Neuron (in vitro differentiated cells): Measurements from ENCODE around the gene EIF4B.

ENCODE experiments used
- H2AFZ ChIP-seq: one replicate; pipeline ENCODE4 v1.6.1; 2013; ENCODE audit warnings: low read depth, mild to moderate bottlenecking, inconsistent platforms, low read length, moderate library complexity
- H3K27me3 ChIP-seq: one replicate; pipeline ENCODE4 v1.6.1; 2013; ENCODE audit warnings: low read length; ENCODE audit not compliant: insufficient read depth
- H3K36me3 ChIP-seq: one replicate; pipeline ENCODE4 v1.6.1; 2013; ENCODE audit warnings: low read length; ENCODE audit not compliant: insufficient read depth
- H3K4me1 ChIP-seq: one replicate; pipeline ENCODE4 v1.6.1; 2013; ENCODE audit warnings: low read length; ENCODE audit not compliant: insufficient read depth
- H3K4me3 ChIP-seq: 2 replicates; pipeline ENCODE4 v1.5.1; 2013; ENCODE audit warnings: mild to moderate bottlenecking, low read length, moderate library complexity
- H3K9me3 ChIP-seq: one replicate; pipeline ENCODE4 v1.6.1; 2013; ENCODE audit warnings: low read length

The EIF4B gene

DNA sequence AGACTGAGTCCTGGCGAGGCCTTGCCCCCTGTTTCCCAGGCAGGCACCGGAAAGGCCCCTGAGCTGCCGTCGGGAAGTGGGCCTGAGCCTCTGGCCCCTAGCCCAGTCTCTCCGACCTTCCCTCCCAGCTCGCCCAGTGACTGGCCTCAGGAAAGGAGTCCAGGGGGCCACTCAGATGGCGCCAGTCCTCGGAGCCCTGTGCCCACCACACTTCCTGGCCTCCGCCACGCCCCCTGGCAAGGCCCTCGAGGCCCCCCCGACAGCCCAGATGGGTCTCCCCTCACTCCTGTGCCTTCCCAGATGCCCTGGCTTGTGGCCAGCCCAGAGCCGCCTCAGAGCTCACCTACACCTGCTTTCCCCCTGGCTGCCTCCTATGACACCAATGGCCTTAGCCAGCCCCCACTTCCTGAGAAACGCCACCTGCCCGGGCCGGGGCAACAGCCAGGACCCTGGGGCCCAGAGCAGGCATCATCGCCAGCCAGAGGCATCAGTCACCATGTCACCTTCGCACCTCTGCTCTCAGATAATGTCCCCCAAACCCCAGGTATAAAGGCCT is 54.5 kb downstream of the EIF4B start:
- Histone ChIP-seq H3K4me3 (no peak overlapping the region), H3K4me1 (no peaks in the 10 kb centered on the region), H2AFZ (no peak overlapping the region), H3K27me3 (no peaks in the 10 kb centered on the region), H3K36me3 (peaks cover 8% of the 10 kb centered on the region), H3K9me3 (no peaks in the 10 kb centered on the region)

DNA sequence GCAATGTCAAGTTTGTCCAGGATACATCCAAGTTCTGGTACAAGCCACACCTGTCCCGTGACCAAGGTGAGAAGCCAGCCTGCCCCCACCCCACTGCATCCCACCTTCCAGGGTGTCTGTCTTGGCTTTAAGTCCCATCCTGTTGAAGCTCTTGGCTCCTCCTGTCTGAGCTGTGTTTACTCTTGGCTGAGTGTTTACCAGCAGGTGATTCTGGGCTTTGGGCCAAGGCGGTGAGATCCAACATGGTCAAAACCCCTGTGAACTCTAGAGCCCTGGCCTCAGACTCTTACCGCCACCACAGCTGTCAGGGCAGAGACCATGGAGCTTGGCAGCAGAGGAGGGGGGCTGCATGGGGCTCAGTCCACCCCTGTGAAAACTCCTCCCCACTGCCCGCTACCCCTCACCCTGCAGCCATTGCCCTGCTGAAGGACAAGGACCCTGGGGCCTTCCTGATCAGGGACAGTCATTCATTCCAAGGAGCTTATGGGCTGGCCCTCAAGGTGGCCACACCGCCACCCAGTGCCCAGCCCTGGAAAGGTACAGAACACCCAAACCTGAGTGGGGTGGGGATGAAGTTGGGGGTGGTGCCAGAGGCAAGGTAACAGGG is 55.3 kb downstream of the EIF4B start:
- Histone ChIP-seq H2AFZ (no peak overlapping the region), H3K9me3 (no peaks in the 10 kb centered on the region), H3K27me3 (no peaks in the 10 kb centered on the region), H3K4me3 (no peak overlapping the region), H3K36me3 (peaks cover 8% of the 10 kb centered on the region), H3K4me1 (no peaks in the 10 kb centered on the region)

DNA sequence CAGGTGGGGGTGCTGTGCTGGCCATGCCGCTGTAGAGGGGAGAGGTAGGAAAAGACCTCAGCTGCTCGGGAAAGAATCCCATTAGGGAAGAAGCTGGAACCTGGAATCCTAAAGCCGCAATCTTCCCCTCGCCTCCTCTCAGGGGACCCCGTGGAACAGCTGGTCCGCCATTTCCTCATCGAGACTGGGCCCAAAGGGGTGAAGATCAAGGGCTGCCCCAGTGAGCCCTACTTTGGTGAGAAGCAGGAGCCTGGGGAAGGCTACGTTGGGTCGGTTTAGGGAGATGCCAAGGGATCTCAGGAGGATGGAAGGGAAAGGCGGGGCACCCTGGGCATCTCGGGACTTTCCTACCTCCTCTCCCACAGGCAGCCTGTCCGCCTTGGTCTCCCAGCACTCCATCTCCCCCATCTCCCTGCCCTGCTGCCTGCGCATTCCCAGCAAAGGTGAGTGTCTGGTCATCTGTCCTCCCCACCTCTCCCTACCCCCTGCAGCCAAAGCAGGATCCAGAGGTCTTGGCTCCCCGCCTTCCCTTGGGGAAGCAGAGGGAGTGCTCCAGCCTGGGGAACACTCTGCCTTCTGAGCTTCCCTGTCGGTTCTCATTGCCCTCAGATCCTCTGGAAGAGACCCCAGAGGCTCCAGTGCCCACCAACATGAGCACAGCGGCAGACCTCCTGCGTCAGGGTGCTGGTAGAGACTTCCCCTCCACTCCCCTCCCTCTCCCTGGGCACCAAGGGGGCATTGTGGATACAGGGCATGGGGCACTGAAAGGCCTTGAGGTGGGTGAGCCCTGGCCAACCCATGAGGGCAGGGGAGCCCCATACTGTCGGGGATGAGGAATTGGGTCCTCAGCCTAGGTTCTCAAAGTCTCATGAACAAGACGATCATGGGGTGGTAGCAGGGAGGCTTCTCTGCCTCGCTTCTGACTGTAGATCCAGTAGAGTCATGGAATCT is 56.0 kb downstream of the EIF4B start:
- Histone ChIP-seq H3K27me3 (no peaks in the 10 kb centered on the region), H3K4me1 (no peaks in the 10 kb centered on the region), H3K36me3 (peaks cover 8% of the 10 kb centered on the region), H3K4me3 (no peak overlapping the region), H3K9me3 (no peaks in the 10 kb centered on the region), H2AFZ (no peak overlapping the region)

GRCh38 chr12:53062977-53063707 is 56.9 kb downstream of the EIF4B start:
- Histone ChIP-seq H3K4me1 (no peaks in the 10 kb centered on the region), H3K36me3 (peaks cover 8% of the 10 kb centered on the region), H3K4me3 (no peak overlapping the region), H3K9me3 (no peaks in the 10 kb centered on the region), H2AFZ (no peak overlapping the region), H3K27me3 (no peaks in the 10 kb centered on the region)

DNA sequence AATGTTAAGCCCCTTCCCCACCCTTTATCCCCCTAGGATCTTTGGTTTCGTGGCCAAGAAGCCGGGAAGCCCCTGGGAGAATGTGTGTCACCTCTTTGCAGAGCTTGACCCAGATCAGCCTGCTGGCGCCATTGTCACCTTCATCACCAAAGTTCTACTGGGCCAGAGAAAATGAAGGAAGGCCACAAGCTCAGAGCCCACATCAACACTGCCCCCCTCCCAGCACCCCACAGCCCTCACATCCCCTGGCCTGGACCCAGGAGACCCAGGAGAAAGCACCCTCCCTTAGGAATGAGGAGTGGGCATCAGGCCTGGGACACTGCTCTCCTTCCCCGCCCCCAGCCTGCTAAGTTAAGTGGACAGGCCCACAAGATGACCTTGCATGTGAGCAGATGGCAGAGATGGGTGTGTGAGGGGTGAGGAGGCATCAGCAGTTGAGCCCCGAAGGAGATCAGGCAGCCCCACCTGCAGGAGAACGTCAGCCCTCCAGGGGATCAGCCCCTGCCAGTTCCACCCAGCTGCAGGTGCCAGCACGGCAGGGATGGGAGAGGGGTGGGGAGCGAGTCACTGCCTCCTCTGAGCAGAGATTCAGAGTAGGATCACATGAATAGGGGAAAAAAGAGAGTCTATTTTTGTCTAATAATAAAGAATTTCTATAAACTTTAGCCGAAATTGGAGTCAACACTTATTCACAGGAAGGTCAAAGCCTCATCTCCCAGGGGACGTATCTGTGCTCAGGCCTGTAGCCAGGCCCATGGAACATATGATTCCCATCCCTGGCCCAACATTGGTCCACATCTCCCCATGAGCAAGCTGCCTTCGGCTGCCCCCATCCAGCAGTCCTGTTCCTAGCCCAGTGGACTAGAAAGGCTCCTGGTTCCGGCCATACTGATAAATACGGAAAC is 57.7 kb downstream of the EIF4B start:
- H2AFZ ChIP-seq, result no peak overlapping the region
- peaks cover 8% of the 10 kb centered on the region for H3K36me3 ChIP-seq
- no peaks in the 10 kb centered on the region for H3K4me1 ChIP-seq
- no peaks in the 10 kb centered on the region for H3K9me3 ChIP-seq
- no peak overlapping the region for H3K4me3 ChIP-seq
- H3K27me3 ChIP-seq, result no peaks in the 10 kb centered on the region

- Histone ChIP-seq H3K9me3 (no peaks in the 10 kb centered on the region), H3K4me3 (no peak overlapping the region), H2AFZ (no peak overlapping the region), H3K36me3 (peaks cover 8% of the 10 kb centered on the region), H3K4me1 (no peaks in the 10 kb centered on the region), H3K27me3 (no peaks in the 10 kb centered on the region)
Measured at GRCh38 chr12:53064613-53065436, 58.6 kb downstream of the EIF4B start.

GRCh38 chr12:53065470-53065869 is 59.2 kb downstream of the EIF4B start:
- Histone ChIP-seq H3K9me3 (no peaks in the 10 kb centered on the region), H3K36me3 (peaks cover 8% of the 10 kb centered on the region), H3K27me3 (no peaks in the 10 kb centered on the region), H3K4me3 (no peak overlapping the region), H3K4me1 (no peaks in the 10 kb centered on the region), H2AFZ (no peak overlapping the region)

GRCh38 chr12:53065975-53066931 is 60.0 kb downstream of the EIF4B start:
- Histone ChIP-seq H3K27me3 (no peaks in the 10 kb centered on the region), H3K4me3 (no peak overlapping the region), H3K4me1 (no peaks in the 10 kb centered on the region), H3K36me3 (peaks cover 8% of the 10 kb centered on the region), H2AFZ (no peak overlapping the region), H3K9me3 (no peaks in the 10 kb centered on the region)

DNA sequence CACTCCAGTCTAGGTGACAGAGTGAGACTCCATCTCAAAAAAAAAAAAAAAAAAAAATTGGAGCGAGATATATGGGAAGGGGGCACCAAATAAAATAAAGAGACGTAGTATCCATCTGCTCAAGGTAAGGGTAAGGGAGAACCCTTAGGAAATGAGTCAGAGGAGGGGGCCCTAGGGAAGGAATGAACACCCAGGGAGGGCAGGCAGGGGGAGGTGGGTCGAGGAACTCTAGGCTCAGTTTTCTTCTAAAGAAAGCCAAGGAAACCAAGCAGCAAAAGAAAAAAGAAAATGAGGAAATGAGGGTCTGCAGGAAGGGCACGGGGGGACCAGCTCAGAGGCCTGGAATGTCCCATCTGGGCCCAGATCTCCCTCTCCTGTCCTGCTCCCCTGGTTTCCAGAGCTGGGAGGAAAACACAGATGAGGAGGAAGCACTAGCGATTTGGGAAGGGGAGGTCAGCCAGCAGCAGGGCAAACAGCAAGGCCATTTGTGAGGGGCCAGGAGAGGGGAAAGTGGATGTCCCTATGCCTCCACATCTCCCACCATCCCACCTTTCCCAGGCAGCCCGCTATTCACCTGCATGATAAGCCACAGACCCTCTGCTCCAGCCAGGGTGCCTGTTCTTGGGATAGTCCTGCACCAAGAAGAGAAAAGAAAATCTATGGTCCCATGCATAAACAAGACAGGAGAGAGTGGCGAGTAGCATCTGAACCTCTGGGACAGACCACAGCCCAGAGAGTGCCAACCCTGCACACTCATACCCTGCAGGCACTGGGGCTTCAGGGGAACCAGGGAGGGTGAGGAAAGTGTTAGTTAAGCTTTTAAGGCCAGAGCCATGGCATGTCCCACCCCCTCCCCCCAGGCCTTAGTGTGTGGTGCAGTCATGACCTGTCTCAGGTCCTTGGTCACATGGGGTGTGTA is 61.1 kb downstream of the EIF4B start:
- Histone ChIP-seq H2AFZ (no peak overlapping the region), H3K27me3 (no peaks in the 10 kb centered on the region), H3K4me3 (no peak overlapping the region), H3K9me3 (no peaks in the 10 kb centered on the region), H3K36me3 (peaks cover 8% of the 10 kb centered on the region), H3K4me1 (peaks cover 6% of the 10 kb centered on the region)

DNA sequence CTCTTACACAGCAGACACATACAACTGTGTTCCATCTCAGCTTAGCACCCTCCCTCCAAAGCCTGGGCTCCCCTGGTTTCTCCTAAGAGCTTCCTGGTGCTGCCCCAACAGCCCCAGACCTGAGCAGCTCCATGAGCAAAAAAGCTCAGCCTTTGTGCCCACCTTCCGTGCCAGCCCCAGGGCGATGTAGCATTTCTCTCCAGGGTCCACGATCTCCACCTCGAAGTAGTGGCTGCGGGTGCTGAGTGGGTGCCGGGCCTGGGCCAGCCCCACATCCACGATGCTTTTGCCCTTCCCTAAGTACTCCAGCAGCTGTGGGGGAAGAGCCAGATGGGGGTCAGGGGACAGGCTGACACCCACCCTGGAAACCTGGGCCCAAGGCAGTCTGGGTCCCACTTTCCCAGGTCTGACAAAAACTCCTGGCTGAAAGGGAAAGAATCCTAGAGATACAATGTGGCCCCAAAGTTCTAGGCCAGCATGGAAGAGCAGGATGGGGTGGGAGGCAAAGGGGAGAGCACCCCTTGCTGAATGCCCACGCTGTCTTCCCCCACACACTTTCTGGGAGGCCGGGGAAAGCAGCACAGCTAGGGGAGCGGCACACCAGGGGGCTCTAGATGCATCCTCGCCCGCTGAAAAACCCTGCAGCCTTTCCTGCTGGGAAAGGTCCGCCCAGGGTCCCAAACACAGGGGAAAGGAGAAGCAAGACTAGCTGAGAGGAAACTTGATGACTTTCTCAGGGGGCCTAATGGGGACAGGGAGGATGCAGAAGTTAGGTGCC is 61.9 kb downstream of the EIF4B start:
- H3K4me1 ChIP-seq, result peaks cover 13% of the 10 kb centered on the region

More for the DNA sequence above, 61.9 kb downstream of the EIF4B start:
- Histone ChIP-seq H3K27me3 (no peaks in the 10 kb centered on the region), H2AFZ (no peak overlapping the region), H3K4me3 (no peak overlapping the region), H3K9me3 (no peaks in the 10 kb centered on the region), H3K36me3 (peaks cover 8% of the 10 kb centered on the region)
